22Rv1 (cell line): ENCODE measurements around the gene MYOD1.

Experiments used
- ZFX ChIP-seq: fragments of 450-650 bp; IDR thresholded peaks from 2 replicates; pipeline ENCODE4 v1.6.1; 2017; ENCODE audit warnings: antibody characterized with exemption, borderline replicate concordance
- TF ChIP-seq, protein P1 (sequence below): fragments of 450-650 bp; IDR thresholded peaks from 2 replicates; pipeline ENCODE4 v1.5.1; 2017; ENCODE audit warnings: mild to moderate bottlenecking

DNA sequence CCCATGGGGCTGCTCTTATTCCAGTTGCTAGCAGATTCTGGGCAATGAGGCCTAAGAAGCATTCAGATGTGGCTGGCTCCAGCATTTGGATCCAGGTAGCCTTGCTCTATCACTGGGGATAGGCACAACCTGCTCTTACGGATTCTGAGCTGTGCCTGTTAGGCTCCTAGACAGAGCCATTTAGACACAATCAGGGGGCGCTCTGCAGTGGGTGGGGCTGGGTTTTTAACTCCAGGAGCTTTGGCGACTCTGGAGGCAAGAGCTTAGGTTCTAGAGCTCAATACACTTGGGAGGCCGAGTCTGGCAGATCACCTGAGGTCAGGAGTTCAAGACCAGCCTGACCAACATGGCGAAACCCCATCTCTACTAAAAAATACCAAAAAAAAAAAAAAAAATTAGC lies 47.2 kb downstream of the MYOD1 start:
- TF ChIP-seq, protein P1, sequence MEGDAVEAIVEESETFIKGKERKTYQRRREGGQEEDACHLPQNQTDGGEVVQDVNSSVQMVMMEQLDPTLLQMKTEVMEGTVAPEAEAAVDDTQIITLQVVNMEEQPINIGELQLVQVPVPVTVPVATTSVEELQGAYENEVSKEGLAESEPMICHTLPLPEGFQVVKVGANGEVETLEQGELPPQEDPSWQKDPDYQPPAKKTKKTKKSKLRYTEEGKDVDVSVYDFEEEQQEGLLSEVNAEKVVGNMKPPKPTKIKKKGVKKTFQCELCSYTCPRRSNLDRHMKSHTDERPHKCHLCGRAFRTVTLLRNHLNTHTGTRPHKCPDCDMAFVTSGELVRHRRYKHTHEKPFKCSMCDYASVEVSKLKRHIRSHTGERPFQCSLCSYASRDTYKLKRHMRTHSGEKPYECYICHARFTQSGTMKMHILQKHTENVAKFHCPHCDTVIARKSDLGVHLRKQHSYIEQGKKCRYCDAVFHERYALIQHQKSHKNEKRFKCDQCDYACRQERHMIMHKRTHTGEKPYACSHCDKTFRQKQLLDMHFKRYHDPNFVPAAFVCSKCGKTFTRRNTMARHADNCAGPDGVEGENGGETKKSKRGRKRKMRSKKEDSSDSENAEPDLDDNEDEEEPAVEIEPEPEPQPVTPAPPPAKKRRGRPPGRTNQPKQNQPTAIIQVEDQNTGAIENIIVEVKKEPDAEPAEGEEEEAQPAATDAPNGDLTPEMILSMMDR = peak; percentile 39
- TF ChIP-seq ZFX = no peak
